VCaP (cell line): Measurements from ENCODE around the gene PACS2.

Experiments
- H3K27ac ChIP-seq: fragments of 450-650 bp; 2 replicates; pipeline ENCODE4 v1.5.1; 2017
- CTCF ChIP-seq: fragments of 450-650 bp; conservative IDR thresholded peaks from 2 replicates; pipeline ENCODE4 v1.5.1; 2017; ENCODE audit warnings: mild to moderate bottlenecking, moderate library complexity

Gene PACS2

GRCh38 chr14:105397350-105397931 lies 82.9 kb downstream of the PACS2 start:
- no peak for TF ChIP-seq CTCF
- peak overlapping the region; percentile 84 for H3K27ac ChIP-seq

GRCh38 chr14:105398044-105398725 lies 83.6 kb downstream of the PACS2 start, which contains the start of gene TEX22:
Gene TEX22, plus strand, starts transcription at chr14:105398538. Its CDS starts 803 bp downstream, at chr14:105399341.
- no peak for TF ChIP-seq CTCF
- H3K27ac ChIP-seq = peak within 1 kb of the TSS; percentile 84

GRCh38 chr14:105398726-105399465 lies 84.3 kb downstream of the PACS2 start:
- peak overlapping the region; percentile 84 for H3K27ac ChIP-seq
- no peak for TF ChIP-seq CTCF

- H3K27ac ChIP-seq = no peak overlapping the region
- TF ChIP-seq CTCF = no peak
These were observed 84.9 kb downstream of the PACS2 start for GRCh38 chr14:105399466-105399775.

GRCh38 chr14:105400016-105400415 lies 85.5 kb downstream of the PACS2 start:
- no peak overlapping the region for H3K27ac ChIP-seq

GRCh38 chr14:105401699-105402098 lies 87.2 kb downstream of the PACS2 start:
- TF ChIP-seq CTCF = no peak
- no peak overlapping the region for H3K27ac ChIP-seq

More at GRCh38 chr14:105400016-105400415, 85.5 kb downstream of the PACS2 start:
- TF ChIP-seq CTCF = no peak

GRCh38 chr14:105408592-105408991 lies 94.0 kb downstream of the PACS2 start:
- TF ChIP-seq CTCF = no peak

More at GRCh38 chr14:105408592-105408991, 94.0 kb downstream of the PACS2 start:
- H3K27ac ChIP-seq = no peak overlapping the region
